ENCODE data around the gene ENO1. TPM values are rescaled to one million over a fixed set of nuclear protein-coding genes. Genes with fewer than 3 reads are reported as not detected.

The ENO1 gene
- total and polyA plus RNA-seq, 10 of the 15 experiments (the other 5 are each of a cell fraction or from before 2014, with no cell fraction given) = 1,850 to 4,219 (median 2,331) TPM

GRCh38 chr1:8878698-8879463 is 395 bp upstream of the ENO1 start:
- ATAC-seq = peak; percentile 80
- peaks cover 59% of the 10 kb centered on the region for H3K79me2 ChIP-seq (ENCODE audit: control insufficient read depth, insufficient read depth, low read length)
- RAD21 ChIA-PET (ENCODE audit: unreplicated experiment) = interaction anchor here (0.6 to 1.6 kb wide), 6 partner anchors 30 to 251 kb away, joined by 3 to 6 read pairs (median 3); no protein-coding TSS in a partner anchor
- no peak for TF ChIP-seq KAT2A (conservative IDR thresholded peaks at IDR 0.05; ENCODE audit: control insufficient read depth, low read depth, low read length)
- no peak for TF ChIP-seq ZBTB11 (CRISPR knock-in tag; IDR thresholded peaks at IDR 0.05)
- TF ChIP-seq NFXL1 (IDR thresholded peaks at IDR 0.05; ENCODE audit: borderline replicate concordance) = no peak
- peak; percentile 33 for TF ChIP-seq BCL3 (IDR thresholded peaks at IDR 0.05; ENCODE audit: borderline replicate concordance, insufficient read depth, low read depth, low read length, poor library complexity, severe bottlenecking)
- TF ChIP-seq, protein P1, sequence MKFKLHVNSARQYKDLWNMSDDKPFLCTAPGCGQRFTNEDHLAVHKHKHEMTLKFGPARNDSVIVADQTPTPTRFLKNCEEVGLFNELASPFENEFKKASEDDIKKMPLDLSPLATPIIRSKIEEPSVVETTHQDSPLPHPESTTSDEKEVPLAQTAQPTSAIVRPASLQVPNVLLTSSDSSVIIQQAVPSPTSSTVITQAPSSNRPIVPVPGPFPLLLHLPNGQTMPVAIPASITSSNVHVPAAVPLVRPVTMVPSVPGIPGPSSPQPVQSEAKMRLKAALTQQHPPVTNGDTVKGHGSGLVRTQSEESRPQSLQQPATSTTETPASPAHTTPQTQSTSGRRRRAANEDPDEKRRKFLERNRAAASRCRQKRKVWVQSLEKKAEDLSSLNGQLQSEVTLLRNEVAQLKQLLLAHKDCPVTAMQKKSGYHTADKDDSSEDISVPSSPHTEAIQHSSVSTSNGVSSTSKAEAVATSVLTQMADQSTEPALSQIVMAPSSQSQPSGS (IDR thresholded peaks at IDR 0.05; ENCODE audit: low read length) = no peak
- TF ChIP-seq RFX5 (IDR thresholded peaks at IDR 0.05; ENCODE audit: low read depth, low read length) = peak; percentile 44; the same call in 1 of the 2 replicates
- TF ChIP-seq RB1 (IDR thresholded peaks at IDR 0.05; ENCODE audit: borderline replicate concordance) = no peak; the same call in 1 of the 2 replicates
- peak in 1 of 2 experiments; percentile 64; a peak in 1 of 4 replicates for TF ChIP-seq SRF (IDR thresholded peaks at IDR 0.05; ENCODE audit: low read depth in 2 of 2, low read length in 2 of 2)
- peak; percentile 89 for TF ChIP-seq IKZF1 (conservative IDR thresholded peaks at IDR 0.05)
- TF ChIP-seq KLF5 (IDR thresholded peaks at IDR 0.05; ENCODE audit: partially characterized antibody) = peak; percentile 59
- no peak for TF ChIP-seq SMAD5 (IDR thresholded peaks at IDR 0.05; ENCODE audit: low read depth)
- TF ChIP-seq, protein P2, sequence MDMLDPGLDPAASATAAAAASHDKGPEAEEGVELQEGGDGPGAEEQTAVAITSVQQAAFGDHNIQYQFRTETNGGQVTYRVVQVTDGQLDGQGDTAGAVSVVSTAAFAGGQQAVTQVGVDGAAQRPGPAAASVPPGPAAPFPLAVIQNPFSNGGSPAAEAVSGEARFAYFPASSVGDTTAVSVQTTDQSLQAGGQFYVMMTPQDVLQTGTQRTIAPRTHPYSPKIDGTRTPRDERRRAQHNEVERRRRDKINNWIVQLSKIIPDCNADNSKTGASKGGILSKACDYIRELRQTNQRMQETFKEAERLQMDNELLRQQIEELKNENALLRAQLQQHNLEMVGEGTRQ (IDR thresholded peaks at IDR 0.05; ENCODE audit: borderline replicate concordance, low read depth, low read length) = peak; percentile 90
- TF ChIP-seq NBN (IDR thresholded peaks at IDR 0.05) = peak; percentile 90
- TF ChIP-seq KDM1A (IDR thresholded peaks at IDR 0.05; ENCODE audit: borderline replicate concordance) = no peak
- TF ChIP-seq SUZ12 (IDR thresholded peaks at IDR 0.05; ENCODE audit: unreplicated experiment) = no peak

More at GRCh38 chr1:8878698-8879463, 395 bp upstream of the ENO1 start:
- WGBS (ENCODE audit: insufficient coverage, insufficient replicate concordance, low lambda C conversion rate, missing lambda C conversion rate) = under 1% methylated on average over 77 of the region's 82 CpGs
- Histone ChIP-seq H3K4me3 (peak overlapping the region; percentile 89), H3K27ac (ENCODE audit: control insufficient read depth, insufficient read depth) (peak overlapping the region; percentile 99), H3K9ac (ENCODE audit: control insufficient read depth, insufficient read depth, low read length) (peak overlapping the region; percentile 100), H3K4me1 (ENCODE audit: control insufficient read depth, insufficient read depth, low read length) (peaks cover 15% of the 10 kb centered on the region), H3K4me2 (ENCODE audit: control insufficient read depth, insufficient read depth) (peak overlapping the region; percentile 97), H2AFZ (ENCODE audit: control insufficient read depth, low read depth, low read length) (peak overlapping the region; percentile 72), H3K9me3 (replicated peaks; ENCODE audit: control insufficient read depth, insufficient read depth, low read length) (no peaks in the 10 kb centered on the region; the same call in 2 of the 3 replicates), H3K27me3 (replicated peaks in 1 of 2; ENCODE audit: control insufficient read depth in 2 of 2, insufficient read depth in 2 of 2, low read length in 1 of 2) (no peaks in the 10 kb centered on the region), H4K20me1 (ENCODE audit: control insufficient read depth, insufficient read depth) (peaks cover 8% of the 10 kb centered on the region), H3K36me3 (ENCODE audit: control insufficient read depth in 2 of 2, insufficient read depth in 2 of 2, low read length in 1 of 2) (peaks cover 3 to 11% of the 10 kb centered on the region in 2 experiments)
- ChIA-PET POLR2A (interaction anchor here (0.6 to 2.2 kb wide), 9 partner anchors 8 to 218 kb away, joined by 3 to 9 read pairs (median 3); no protein-coding TSS in a partner anchor), CTCF (interaction anchor here (1.9 to 3.1 kb wide), 3 partner anchors 30 to 126 kb away, joined by 7 to 10 read pairs (median 8); no protein-coding TSS in a partner anchor), SMC1A (ENCODE audit: uncharacterized antibody, unreplicated experiment) (interaction anchor here (0.6 to 1.0 kb wide), 3 partner anchors 17 to 64 kb away, joined by 3 read pairs; no protein-coding TSS in a partner anchor)
- DNase-seq (ENCODE audit: low read depth, low spot score) (peak; percentile 98), FAIRE-seq (peak; percentile 86)
- no TSS peak for BruUV-seq (replicated peaks)
- in situ Hi-C loops (cut with MboI) = no loop called here
- intact Hi-C loops (cut with micrococcal nuclease; ENCODE audit: unreplicated experiment) = loop anchor here (5.0 kb wide), 1 partner anchor 198 kb away; no protein-coding TSS in a partner anchor

All from GM12878 (cell line).